Panc1 (cell line): ENCODE measurements around the gene RIC3.

Source experiments
- POLR2AphosphoS5 ChIP-seq: IDR thresholded peaks from 2 replicates; pipeline ENCODE4 v1.6.1; 2012; ENCODE audit warnings: mild to moderate bottlenecking, low read depth, low read length, moderate library complexity
- SIN3A ChIP-seq: IDR thresholded peaks from 2 replicates; pipeline ENCODE4 v1.6.1; 2012; ENCODE audit warnings: low read depth, mild to moderate bottlenecking, low read length, moderate library complexity, borderline replicate concordance; ENCODE audit not compliant: insufficient read depth
- TCF7L2 ChIP-seq: IDR thresholded peaks from 2 replicates; pipeline ENCODE4 v1.6.1; 2011; ENCODE audit warnings: mild to moderate bottlenecking, low read depth, low read length, inconsistent platforms
- TF ChIP-seq, protein P1 (sequence below): fragments of 450-650 bp; IDR thresholded peaks from 2 replicates; pipeline ENCODE4 v1.5.1; 2017; ENCODE audit warnings: mild to moderate bottlenecking
- TF ChIP-seq, protein P2 (sequence below), 2 experiments: IDR thresholded peaks; 2 replicates each; pipeline ENCODE4 v1.6.1; 2011 to 2012; ENCODE audit warnings: low read depth in 2 of 2, control low read depth in 1 of 2, low read length in 1 of 2, mild to moderate bottlenecking in 1 of 2, moderate library complexity in 1 of 2; ENCODE audit not compliant: insufficient read depth in 1 of 2

DNA sequence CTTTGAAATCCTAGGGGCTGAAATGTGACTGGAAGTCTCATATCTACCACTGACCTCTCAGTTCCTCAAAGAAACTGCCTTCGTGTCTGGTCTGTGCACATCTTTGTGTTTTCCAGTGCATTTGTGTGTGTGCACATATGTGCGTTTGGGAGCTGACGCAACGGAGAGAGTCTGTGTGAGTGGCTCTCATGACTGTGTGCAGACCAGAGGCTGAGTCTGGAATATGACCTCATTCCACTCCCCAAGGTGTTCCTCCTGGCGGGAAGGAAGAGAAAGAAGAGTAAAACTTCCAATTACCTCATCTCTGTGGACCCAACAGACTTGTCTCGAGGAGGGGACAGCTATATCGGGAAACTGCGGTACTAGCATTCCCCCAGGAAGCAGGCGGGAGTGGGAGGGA lies 71.4 kb downstream of the RIC3 start:
- TF ChIP-seq POLR2AphosphoS5 (no peak), TCF7L2 (no peak), SIN3A (no peak)
- TF ChIP-seq, protein P1, sequence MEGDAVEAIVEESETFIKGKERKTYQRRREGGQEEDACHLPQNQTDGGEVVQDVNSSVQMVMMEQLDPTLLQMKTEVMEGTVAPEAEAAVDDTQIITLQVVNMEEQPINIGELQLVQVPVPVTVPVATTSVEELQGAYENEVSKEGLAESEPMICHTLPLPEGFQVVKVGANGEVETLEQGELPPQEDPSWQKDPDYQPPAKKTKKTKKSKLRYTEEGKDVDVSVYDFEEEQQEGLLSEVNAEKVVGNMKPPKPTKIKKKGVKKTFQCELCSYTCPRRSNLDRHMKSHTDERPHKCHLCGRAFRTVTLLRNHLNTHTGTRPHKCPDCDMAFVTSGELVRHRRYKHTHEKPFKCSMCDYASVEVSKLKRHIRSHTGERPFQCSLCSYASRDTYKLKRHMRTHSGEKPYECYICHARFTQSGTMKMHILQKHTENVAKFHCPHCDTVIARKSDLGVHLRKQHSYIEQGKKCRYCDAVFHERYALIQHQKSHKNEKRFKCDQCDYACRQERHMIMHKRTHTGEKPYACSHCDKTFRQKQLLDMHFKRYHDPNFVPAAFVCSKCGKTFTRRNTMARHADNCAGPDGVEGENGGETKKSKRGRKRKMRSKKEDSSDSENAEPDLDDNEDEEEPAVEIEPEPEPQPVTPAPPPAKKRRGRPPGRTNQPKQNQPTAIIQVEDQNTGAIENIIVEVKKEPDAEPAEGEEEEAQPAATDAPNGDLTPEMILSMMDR: no peak
- TF ChIP-seq, protein P2, sequence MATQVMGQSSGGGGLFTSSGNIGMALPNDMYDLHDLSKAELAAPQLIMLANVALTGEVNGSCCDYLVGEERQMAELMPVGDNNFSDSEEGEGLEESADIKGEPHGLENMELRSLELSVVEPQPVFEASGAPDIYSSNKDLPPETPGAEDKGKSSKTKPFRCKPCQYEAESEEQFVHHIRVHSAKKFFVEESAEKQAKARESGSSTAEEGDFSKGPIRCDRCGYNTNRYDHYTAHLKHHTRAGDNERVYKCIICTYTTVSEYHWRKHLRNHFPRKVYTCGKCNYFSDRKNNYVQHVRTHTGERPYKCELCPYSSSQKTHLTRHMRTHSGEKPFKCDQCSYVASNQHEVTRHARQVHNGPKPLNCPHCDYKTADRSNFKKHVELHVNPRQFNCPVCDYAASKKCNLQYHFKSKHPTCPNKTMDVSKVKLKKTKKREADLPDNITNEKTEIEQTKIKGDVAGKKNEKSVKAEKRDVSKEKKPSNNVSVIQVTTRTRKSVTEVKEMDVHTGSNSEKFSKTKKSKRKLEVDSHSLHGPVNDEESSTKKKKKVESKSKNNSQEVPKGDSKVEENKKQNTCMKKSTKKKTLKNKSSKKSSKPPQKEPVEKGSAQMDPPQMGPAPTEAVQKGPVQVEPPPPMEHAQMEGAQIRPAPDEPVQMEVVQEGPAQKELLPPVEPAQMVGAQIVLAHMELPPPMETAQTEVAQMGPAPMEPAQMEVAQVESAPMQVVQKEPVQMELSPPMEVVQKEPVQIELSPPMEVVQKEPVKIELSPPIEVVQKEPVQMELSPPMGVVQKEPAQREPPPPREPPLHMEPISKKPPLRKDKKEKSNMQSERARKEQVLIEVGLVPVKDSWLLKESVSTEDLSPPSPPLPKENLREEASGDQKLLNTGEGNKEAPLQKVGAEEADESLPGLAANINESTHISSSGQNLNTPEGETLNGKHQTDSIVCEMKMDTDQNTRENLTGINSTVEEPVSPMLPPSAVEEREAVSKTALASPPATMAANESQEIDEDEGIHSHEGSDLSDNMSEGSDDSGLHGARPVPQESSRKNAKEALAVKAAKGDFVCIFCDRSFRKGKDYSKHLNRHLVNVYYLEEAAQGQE (IDR thresholded peaks at IDR 0.05; ENCODE audit: insufficient read depth in 1 of 2, low read depth in 2 of 2, low read length in 1 of 2): no peak
